Panc1 (cell line): ENCODE data around the gene C5. TPM values are rescaled to one million over a fixed set of nuclear protein-coding genes. Genes with fewer than 3 reads are reported as not detected.

ENCODE experiments used
- ATAC-seq: fragments of 200-7000 bp; cut with Tn5 transposase; 2 replicates; pipeline ENCODE4 v1.9.1; 2020; ENCODE audit warnings: mild to moderate bottlenecking, moderate library complexity
- BruUV-seq: library from RNA; stranded (reverse); fragments of 400-500 nt; replicated peaks from 2 replicates; lab custom pipeline; 2021; lab: Mats Ljungman, UMichigan
- CTCF ChIA-PET: fragments of 300-600 bp; sonication (Branson Sonifier 250); formaldehyde crosslinking; loops from one replicate; lab custom pipeline; 2022; ENCODE audit warnings: antibody characterized with exemption; lab: Charles Lee
- POLR2A ChIA-PET: fragments of 300-600 bp; sonication (Branson Sonifier 250); formaldehyde crosslinking; loops from one replicate; lab custom pipeline; 2022; ENCODE audit warnings: antibody characterized with exemption; lab: Charles Lee
- DNase-seq: peaks from one replicate; pipeline ENCODE4 v3.0.0-alpha.2; 2010; ENCODE audit warnings: low read depth, low spot score
- H3K27ac ChIP-seq: 2 replicates; pipeline ENCODE4 v1.5.1; 2011; ENCODE audit warnings: mild to moderate bottlenecking, low read length, inconsistent platforms
- H3K27me3 ChIP-seq: fragments of 200-500 bp; sonication (Bioruptor generic); 2 replicates; pipeline ENCODE4 v1.6.0; 2014; ENCODE audit warnings: low read length, inconsistent platforms; ENCODE audit not compliant: control insufficient read depth, insufficient read depth
- H3K36me3 ChIP-seq: fragments of 200-500 bp; sonication (Bioruptor generic); 2 replicates; pipeline ENCODE4 v1.5.1; 2014; ENCODE audit warnings: inconsistent platforms, mild to moderate bottlenecking, low read length, moderate library complexity; ENCODE audit not compliant: control insufficient read depth, insufficient read depth
- H3K4me1 ChIP-seq: 2 replicates; pipeline ENCODE4 v1.5.1; 2011; ENCODE audit warnings: inconsistent platforms, mild to moderate bottlenecking, low read length, moderate library complexity; ENCODE audit not compliant: control insufficient read depth, insufficient read depth
- H3K4me3 ChIP-seq, 2 experiments: 2 replicates each; pipeline ENCODE4 v1.5.1; 2011 to 2012; ENCODE audit warnings: low read depth in 2 of 2, low read length in 2 of 2, mild to moderate bottlenecking in 2 of 2, inconsistent platforms in 1 of 2, moderate library complexity in 1 of 2
- H3K9me3 ChIP-seq: fragments of 200-500 bp; sonication (Bioruptor generic); 2 replicates; pipeline ENCODE4 v1.5.1; 2014; ENCODE audit warnings: low read depth, mild to moderate bottlenecking, inconsistent platforms, low read length, moderate library complexity; ENCODE audit not compliant: control insufficient read depth, insufficient read depth
- CTCF ChIP-seq: fragments of 450-650 bp; IDR thresholded peaks from 2 replicates; pipeline ENCODE4 v1.5.1; 2017; ENCODE audit warnings: mild to moderate bottlenecking
- POLR2AphosphoS5 ChIP-seq: IDR thresholded peaks from 2 replicates; pipeline ENCODE4 v1.6.1; 2012; ENCODE audit warnings: mild to moderate bottlenecking, low read depth, low read length, moderate library complexity
- REST ChIP-seq, 2 experiments: IDR thresholded peaks; 2 replicates each; pipeline ENCODE4 v1.6.1; 2011 to 2012; ENCODE audit warnings: low read depth in 2 of 2, control low read depth in 1 of 2, low read length in 1 of 2, mild to moderate bottlenecking in 1 of 2, moderate library complexity in 1 of 2; ENCODE audit not compliant: insufficient read depth in 1 of 2
- SIN3A ChIP-seq: IDR thresholded peaks from 2 replicates; pipeline ENCODE4 v1.6.1; 2012; ENCODE audit warnings: low read depth, mild to moderate bottlenecking, low read length, moderate library complexity, borderline replicate concordance; ENCODE audit not compliant: insufficient read depth
- TCF7L2 ChIP-seq: IDR thresholded peaks from 2 replicates; pipeline ENCODE4 v1.6.1; 2011; ENCODE audit warnings: mild to moderate bottlenecking, low read depth, low read length, inconsistent platforms
- in situ Hi-C: cut with HindIII; loops from 2 replicates; pipeline ENCODE4 v1.10.0; 2016; ENCODE audit warnings: low sequenced_read_pairs, low pct_unique_long_range_greater_than_20kb
- intact Hi-C: fragments of 100-400 bp; cut with micrococcal nuclease; formaldehyde crosslinking; loops from one replicate; pipeline ENCODE4 v1.10.0; 2022; ENCODE audit not compliant: unreplicated experiment
- total RNA-seq: library from RNA; stranded (reverse); gene quantifications from one replicate; pipeline ENCODE4 v1.2.1, GENCODE V29; 2021; ENCODE audit not compliant: unreplicated experiment

C5 gene
- total RNA-seq, 1 experiment from 2014 or later: 1.6 TPM

DNA sequence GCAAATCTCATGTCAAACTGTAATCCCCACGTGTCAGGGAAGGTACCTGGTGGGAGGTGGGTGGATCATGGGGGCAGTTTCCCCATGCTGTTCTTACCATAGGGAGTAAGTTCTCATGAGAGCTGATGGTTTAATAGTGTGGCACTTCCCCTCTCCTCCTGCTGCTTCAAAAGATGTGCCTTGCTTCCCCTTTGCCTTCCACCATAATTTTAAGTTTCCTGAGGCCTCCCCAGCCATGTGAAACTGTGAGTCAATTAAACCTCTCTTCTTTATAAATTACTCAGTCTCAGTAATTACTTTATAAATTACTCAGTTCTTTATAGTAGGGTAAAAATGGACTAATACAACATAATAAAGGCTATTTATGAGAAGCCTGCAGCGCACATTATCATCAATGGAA, 17.6 kb upstream of the C5 start:
- no peak overlapping the region for H3K27ac ChIP-seq
- CTCF ChIA-PET: no interaction called here

DNA sequence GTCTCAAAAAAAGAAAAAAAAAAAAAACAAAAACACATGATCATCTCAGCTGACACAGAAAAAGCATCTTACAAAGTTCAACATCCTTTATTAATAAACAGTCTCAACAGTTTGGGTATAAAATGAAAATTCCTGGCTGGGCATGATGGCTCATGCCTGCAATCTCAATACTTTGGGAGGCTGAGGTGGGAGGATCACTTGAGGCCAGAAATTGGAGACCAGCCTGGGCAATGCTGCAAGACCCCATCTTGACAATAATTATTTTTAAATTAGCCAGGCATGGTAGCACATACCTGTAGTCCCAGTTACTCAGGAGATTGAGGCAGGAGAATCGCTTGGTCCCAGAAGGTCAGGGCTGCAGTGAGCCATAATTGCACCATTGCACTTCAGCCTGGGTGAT, 16.8 kb upstream of the C5 start:
- ATAC-seq (no peak), DNase-seq (no peak)
- no peaks in the 10 kb centered on the region for H3K4me1 ChIP-seq
- POLR2A ChIA-PET: no interaction called here
- H3K36me3 ChIP-seq: no peaks in the 10 kb centered on the region
- CTCF ChIA-PET: no interaction called here
- TF ChIP-seq REST (IDR thresholded peaks at IDR 0.05; ENCODE audit: insufficient read depth in 1 of 2, low read depth in 2 of 2, low read length in 1 of 2) (no peak), TCF7L2 (no peak), CTCF (no peak), SIN3A (no peak), POLR2AphosphoS5 (no peak)
- no peaks in the 10 kb centered on the region for H3K9me3 ChIP-seq
- in situ Hi-C loops (no loop called here), intact Hi-C loops (no loop called here)
- H3K27me3 ChIP-seq: no peaks in the 10 kb centered on the region
- no peak overlapping the region for H3K4me3 ChIP-seq
- H3K27ac ChIP-seq: no peak overlapping the region
- BruUV-seq: no TSS peak

More for the DNA sequence above, 17.6 kb upstream of the C5 start:
- intact Hi-C loops: no loop called here
- no TSS peak for BruUV-seq
- in situ Hi-C loops: no loop called here
- Histone ChIP-seq H3K4me1 (no peaks in the 10 kb centered on the region), H3K27me3 (no peaks in the 10 kb centered on the region), H3K36me3 (no peaks in the 10 kb centered on the region), H3K4me3 (no peak overlapping the region), H3K9me3 (no peaks in the 10 kb centered on the region)
- POLR2A ChIA-PET: no interaction called here
- ATAC-seq: no peak
- TF ChIP-seq TCF7L2: no peak
- no peak for TF ChIP-seq CTCF
- no peak for TF ChIP-seq REST (IDR thresholded peaks at IDR 0.05; ENCODE audit: insufficient read depth in 1 of 2, low read depth in 2 of 2, low read length in 1 of 2)
- no peak for TF ChIP-seq POLR2AphosphoS5
- no peak for TF ChIP-seq SIN3A
- no peak for DNase-seq
